HCT116 (cell line): Measurements from ENCODE around the gene SYTL4. TPM values are rescaled to one million over a fixed set of nuclear protein-coding genes. Genes with fewer than 3 reads are reported as not detected.

Experiments
- ATAC-seq: fragments of 200-7000 bp; cut with Tn5 transposase; 2 replicates; pipeline ENCODE4 v1.9.1; 2020; ENCODE audit warnings: mild to moderate bottlenecking, moderate library complexity
- BruUV-seq: library from RNA; stranded (reverse); fragments of 400-500 nt; replicated peaks from 2 replicates; lab custom pipeline; 2021; lab: Mats Ljungman, UMichigan
- CTCF ChIA-PET: fragments of 300-600 bp; sonication (Branson Sonifier 250); formaldehyde crosslinking; loops from one replicate; lab custom pipeline; 2021; ENCODE audit warnings: antibody characterized with exemption; lab: Charles Lee
- POLR2A ChIA-PET: fragments of 300-600, 350-600 bp; sonication (Branson Sonifier 250); formaldehyde crosslinking; loops from one replicate; lab custom pipeline; 2021; ENCODE audit warnings: antibody characterized with exemption; lab: Charles Lee
- RAD21 ChIA-PET, 2 experiments: fragments of 300-600 bp; sonication (Branson Sonifier 250); formaldehyde crosslinking; loops; one replicate each; lab custom pipeline; 2023; ENCODE audit warnings: low total read pairs in 2 of 2; ENCODE audit not compliant: uncharacterized antibody in 2 of 2, unreplicated experiment in 2 of 2, low non-redundant PET in 1 of 2; lab: Charles Lee
- DNase-seq: peaks from one replicate; pipeline ENCODE4 v3.0.0-alpha.2; 2010; ENCODE audit warnings: low read depth, low spot score
- H2AFZ ChIP-seq: fragments of 200-600 bp; shearing (Covaris generic), sonication (generic); 2 replicates; pipeline ENCODE4 v1.6.1; 2017; ENCODE audit warnings: low read depth, mixed run types, mixed read lengths, antibody characterized with exemption, low read length; ENCODE audit not compliant: poor library complexity, severe bottlenecking
- H3K27ac ChIP-seq: 2 replicates; pipeline ENCODE4 v1.5.1; 2012; ENCODE audit warnings: low read depth, low read length
- H3K27me3 ChIP-seq: fragments of 200-600 bp; sonication (generic); 2 replicates; pipeline ENCODE4 v1.6.1; 2016; ENCODE audit warnings: mixed run types, low read length, mixed read lengths; ENCODE audit not compliant: insufficient read depth
- H3K36me3 ChIP-seq, 2 experiments: fragments of 200-500 bp in 1 of 2; fragments of 200-600 bp in 1 of 2; sonication (Bioruptor generic) in 1 of 2; sonication (generic) in 1 of 2; 2 replicates each; pipeline versions ENCODE4 v1.5.1 to v1.6.1; 2014 to 2016; ENCODE audit warnings: low read length in 2 of 2, inconsistent platforms in 1 of 2, mixed read lengths in 1 of 2, mixed run types in 1 of 2; ENCODE audit not compliant: insufficient read depth in 2 of 2, control insufficient read depth in 1 of 2
- H3K4me1 ChIP-seq, 2 experiments: fragments of 200-600 bp in 1 of 2; sonication (generic) in 1 of 2; 2 replicates each; pipeline versions ENCODE4 v1.5.1 to v1.6.1; 2012 to 2017; ENCODE audit warnings: low read length in 2 of 2, inconsistent platforms in 1 of 2, mild to moderate bottlenecking in 1 of 2, mixed read lengths in 1 of 2, mixed run types in 1 of 2, moderate library complexity in 1 of 2; ENCODE audit not compliant: insufficient read depth in 2 of 2, control insufficient read depth in 1 of 2
- H3K4me2 ChIP-seq: fragments of 200-600 bp; sonication (generic); 2 replicates; pipeline ENCODE4 v1.6.1; 2017; ENCODE audit warnings: mixed run types, low read length, mixed read lengths
- H3K4me3 ChIP-seq, 2 experiments: fragments of 200-600 bp in 1 of 2; sonication (generic) in 1 of 2; replicated peaks in 1 of 2; 2 replicates each; pipeline ENCODE4 v1.5.1; 2011 to 2016; ENCODE audit warnings: low read length in 2 of 2, control low read depth in 1 of 2, low read depth in 1 of 2, mild to moderate bottlenecking in 1 of 2, mixed read lengths in 1 of 2, mixed run types in 1 of 2
- H3K79me2 ChIP-seq: fragments of 200-600 bp; sonication (generic); 2 replicates; pipeline ENCODE4 v1.6.1; 2017; ENCODE audit warnings: mild to moderate bottlenecking, mixed run types, low read length, moderate library complexity, mixed read lengths; ENCODE audit not compliant: insufficient read depth
- H3K9ac ChIP-seq: fragments of 200-600 bp; sonication (generic); 2 replicates; pipeline ENCODE4 v1.6.1; 2016; ENCODE audit warnings: low read length, mixed read lengths
- H3K9me2 ChIP-seq: fragments of 200-600 bp; sonication (generic), shearing (Covaris generic); 2 replicates; pipeline ENCODE4 v1.6.1; 2017; ENCODE audit warnings: mixed run types, mild to moderate bottlenecking, moderate library complexity; ENCODE audit not compliant: insufficient read depth
- H3K9me3 ChIP-seq, 2 experiments: fragments of 200-500 bp in 1 of 2; fragments of 200-600 bp in 1 of 2; sonication (Bioruptor generic) in 1 of 2; sonication (generic) in 1 of 2; 2 replicates each; pipeline ENCODE4 v1.6.1; 2014 to 2017; ENCODE audit warnings: low read length in 2 of 2, mixed read lengths in 2 of 2, inconsistent platforms in 1 of 2, low read depth in 1 of 2, mild to moderate bottlenecking in 1 of 2, mixed run types in 1 of 2, moderate library complexity in 1 of 2; ENCODE audit not compliant: control insufficient read depth in 1 of 2, insufficient read depth in 1 of 2
- H4K20me1 ChIP-seq: fragments of 200-600 bp; sonication (generic), shearing (Covaris generic); 2 replicates; pipeline ENCODE4 v1.6.1; 2017; ENCODE audit warnings: mixed run types, mild to moderate bottlenecking, moderate library complexity; ENCODE audit not compliant: insufficient read depth
- CBX3 ChIP-seq: IDR thresholded peaks from 2 replicates; pipeline ENCODE4 v1.6.1; 2012; ENCODE audit warnings: low read depth
- CTCF ChIP-seq, 3 experiments: fragments of 200-600 bp in 1 of 3; sonication (generic) in 1 of 3; IDR thresholded peaks in 2 of 3; conservative IDR thresholded peaks in 1 of 3; 2 replicates each; pipeline ENCODE4 v1.5.1; 2012 to 2017; ENCODE audit warnings: low read depth in 2 of 3, low read length in 2 of 3, antibody characterized with exemption in 1 of 3, borderline replicate concordance in 1 of 3, control low read depth in 1 of 3, mild to moderate bottlenecking in 1 of 3, mixed read lengths in 1 of 3, mixed run types in 1 of 3, moderate library complexity in 1 of 3; ENCODE audit not compliant: insufficient read depth in 1 of 3
- EGR1 ChIP-seq: IDR thresholded peaks from 2 replicates; pipeline ENCODE4 v1.6.1; 2012; ENCODE audit warnings: low read depth
- FOSL1 ChIP-seq: IDR thresholded peaks from 2 replicates; pipeline ENCODE4 v1.6.1; 2012; ENCODE audit warnings: low read depth
- JUND ChIP-seq: IDR thresholded peaks from 2 replicates; pipeline ENCODE4 v1.6.1; 2012
- MAX ChIP-seq: IDR thresholded peaks from 2 replicates; pipeline ENCODE4 v1.6.1; 2012
- POLR2A ChIP-seq: IDR thresholded peaks from 2 replicates; pipeline ENCODE4 v1.7.0; 2011; ENCODE audit warnings: borderline replicate concordance; ENCODE audit not compliant: insufficient read depth, insufficient read length; ENCODE audit errors: extremely low read depth
- POLR2AphosphoS5 ChIP-seq: IDR thresholded peaks from 2 replicates; pipeline ENCODE4 v1.6.1; 2011; ENCODE audit warnings: mild to moderate bottlenecking, low read depth, low read length, moderate library complexity
- RAD21 ChIP-seq: IDR thresholded peaks from 2 replicates; pipeline ENCODE4 v1.6.1; 2012; ENCODE audit warnings: low read depth, mild to moderate bottlenecking
- REST ChIP-seq: IDR thresholded peaks from 2 replicates; pipeline ENCODE4 v1.6.1; 2012; ENCODE audit warnings: low read depth
- SIN3A ChIP-seq: IDR thresholded peaks from 2 replicates; pipeline ENCODE4 v1.6.1; 2012; ENCODE audit warnings: low read depth
- SP1 ChIP-seq: IDR thresholded peaks from 2 replicates; pipeline ENCODE4 v1.6.1; 2012; ENCODE audit warnings: low read depth
- SRF ChIP-seq: IDR thresholded peaks from 2 replicates; pipeline ENCODE4 v1.6.1; 2012; ENCODE audit warnings: low read depth
- intact Hi-C: fragments of 100-400 bp; cut with micrococcal nuclease; formaldehyde crosslinking; loops from 2 replicates; pipeline ENCODE4 v1.10.0; 2022
- total RNA-seq: library from RNA; stranded (reverse); gene quantifications from one replicate; pipeline ENCODE4 v1.2.1, GENCODE V29; 2021; ENCODE audit not compliant: unreplicated experiment

SYTL4 gene
- total RNA-seq, 1 experiment from 2014 or later, result 8.8 TPM

- ChIA-PET CTCF (interaction anchor here (1.1 to 4.8 kb wide), 2 partner anchors 83 to 85 kb away, joined by 3 to 43 read pairs; no protein-coding TSS in a partner anchor), POLR2A (no interaction called here), RAD21 (interaction anchor here in 1 of 2 experiments (0.9 kb wide), 1 partner anchor 83 kb away, joined by 3 read pairs; no protein-coding TSS in a partner anchor)
- no peak overlapping the region for H3K4me2 ChIP-seq
- intact Hi-C loops, result loop anchor here (1.0 to 10.0 kb wide), 3 partner anchors 83 to 599 kb away; no protein-coding TSS in a partner anchor
- no peak for TF ChIP-seq MAX
- TF ChIP-seq CTCF (IDR thresholded peaks at IDR 0.05 in 2 of 3, conservative IDR thresholded peaks at IDR 0.05 in 1 of 3; ENCODE audit: borderline replicate concordance in 1 of 3, insufficient read depth in 1 of 3, low read depth in 2 of 3, low read length in 2 of 3), result peak; percentile 72 to 98 (median 76)
- TF ChIP-seq JUND, result no peak
- TF ChIP-seq RAD21, result peak; percentile 81
- no TSS peak for BruUV-seq
- H3K9ac ChIP-seq, result no peak overlapping the region
- H3K79me2 ChIP-seq, result no peaks in the 10 kb centered on the region
- ATAC-seq (peak; percentile 84), DNase-seq (peak; percentile 56)
- no peaks in the 10 kb centered on the region for H3K27me3 ChIP-seq
- no peak overlapping the region for H3K27ac ChIP-seq
- no peaks in the 10 kb centered on the region; a peak in 1 of 4 replicates for H3K36me3 ChIP-seq
- no peaks in the 10 kb centered on the region for H3K4me1 ChIP-seq
- H3K4me3 ChIP-seq, result no peak overlapping the region
- no peak overlapping the region for H2AFZ ChIP-seq
- H3K9me3 ChIP-seq, result no peaks in the 10 kb centered on the region
- no peaks in the 10 kb centered on the region for H4K20me1 ChIP-seq
- H3K9me2 ChIP-seq, result no peaks in the 10 kb centered on the region
Measured at GRCh38 chrX:100685284-100685996, 46.5 kb downstream of the SYTL4 start.

- ChIA-PET RAD21 (no interaction called here), CTCF (interaction anchor here (1.3 kb wide), 1 partner anchor 85 kb away, joined by 5 read pairs; no protein-coding TSS in a partner anchor), POLR2A (no interaction called here)
- Histone ChIP-seq H3K4me1 (no peaks in the 10 kb centered on the region), H3K36me3 (no peaks in the 10 kb centered on the region; a peak in 1 of 4 replicates), H2AFZ (no peak overlapping the region), H3K27ac (no peak overlapping the region), H3K4me3 (no peak overlapping the region), H3K9me3 (no peaks in the 10 kb centered on the region), H3K9ac (no peak overlapping the region), H3K9me2 (no peaks in the 10 kb centered on the region), H3K27me3 (no peaks in the 10 kb centered on the region), H3K79me2 (no peaks in the 10 kb centered on the region), H4K20me1 (no peaks in the 10 kb centered on the region), H3K4me2 (no peak overlapping the region)
- DNase-seq (no peak), ATAC-seq (no peak)
- TF ChIP-seq POLR2A (no peak), CBX3 (no peak), SIN3A (no peak), REST (no peak), FOSL1 (no peak), EGR1 (no peak), SP1 (no peak), POLR2AphosphoS5 (no peak), SRF (no peak)
- intact Hi-C loops, result loop anchor here (10.0 kb wide), 1 partner anchor 602 kb away; no protein-coding TSS in a partner anchor
- BruUV-seq, result no TSS peak
Measured at GRCh38 chrX:100682939-100683338, 49.0 kb downstream of the SYTL4 start.
